ENCODE results near the gene FAM193B.

Gene FAM193B

DNA sequence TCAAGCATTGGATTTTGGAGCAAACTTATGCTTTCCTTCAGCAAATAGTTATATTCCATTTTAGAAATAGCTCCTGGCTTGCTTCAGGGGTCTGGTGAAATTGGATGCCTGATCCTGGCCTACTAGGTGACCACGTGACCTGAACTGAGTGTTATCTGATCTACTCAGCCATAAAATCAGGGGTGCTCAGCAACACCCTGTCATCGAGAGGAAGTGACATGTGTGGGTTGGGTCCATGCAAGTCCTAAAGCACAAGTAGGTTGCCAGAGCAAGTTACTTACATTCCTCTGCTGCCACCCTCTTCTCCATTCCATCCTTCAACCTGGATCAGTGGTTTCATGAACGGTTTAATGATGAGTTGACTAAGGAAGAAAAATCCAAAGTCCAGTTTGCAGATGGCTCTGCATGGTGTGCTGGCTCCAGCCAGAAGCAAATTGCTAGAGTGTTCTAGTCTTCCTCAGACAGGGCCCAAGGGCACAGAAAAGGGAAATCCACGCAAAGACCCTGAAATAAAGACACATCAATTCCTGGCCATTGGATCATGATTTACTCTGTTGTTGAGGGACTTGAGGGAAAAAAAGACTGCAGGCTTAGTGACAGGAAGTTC, 2.8 kb upstream of the FAM193B start:
- no peak for DNase-seq (ENCODE audit: insufficient read length, low spot score)

DNA sequence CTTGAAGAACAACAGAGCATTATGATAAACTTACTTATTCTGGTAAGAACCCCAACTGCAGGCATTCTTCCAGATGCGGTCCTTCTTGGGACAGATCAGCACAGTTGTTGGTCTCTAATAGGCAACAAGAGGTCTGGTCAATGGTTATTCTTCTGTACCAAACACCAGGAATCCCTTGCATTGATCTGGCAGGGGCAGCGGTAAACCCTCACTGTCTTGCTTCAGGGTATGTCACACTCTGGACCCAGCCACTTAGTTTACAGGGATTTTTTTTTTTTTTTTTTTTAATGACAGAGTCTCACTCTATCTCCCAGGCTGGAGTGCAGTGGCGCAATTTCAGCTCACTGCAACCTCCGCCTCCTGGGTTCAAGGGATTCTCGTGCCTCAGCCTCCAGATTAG, 1.3 kb upstream of the FAM193B start:
- TF ChIP-seq POLR2A (IDR thresholded peaks at IDR 0.05; ENCODE audit: low read depth, low read length) (no peak), SPI1 (IDR thresholded peaks at IDR 0.05; ENCODE audit: low read depth, low read length) (no peak), PAX5 (IDR thresholded peaks at IDR 0.05; ENCODE audit: insufficient read depth, low read length, severe bottlenecking) (no peak), POU2F2 (IDR thresholded peaks at IDR 0.05; ENCODE audit: low read depth, low read length) (no peak), TAF1 (IDR thresholded peaks at IDR 0.05; ENCODE audit: low read depth, low read length) (no peak), POLR2AphosphoS5 (IDR thresholded peaks at IDR 0.05; ENCODE audit: low read depth, low read length) (no peak)
- FAIRE-seq, result no peak
- no peak for DNase-seq (ENCODE audit: insufficient read length, low spot score)

More for the DNA sequence above, 2.8 kb upstream of the FAM193B start:
- no peak for FAIRE-seq
- TF ChIP-seq SPI1 (IDR thresholded peaks at IDR 0.05; ENCODE audit: low read depth, low read length), result peak; percentile 35; the same call in 1 of the 2 replicates
- TF ChIP-seq TAF1 (IDR thresholded peaks at IDR 0.05; ENCODE audit: low read depth, low read length), result no peak

GRCh38 chr5:177555228-177555627, 865 bp upstream of the FAM193B start:
- FAIRE-seq (no peak), DNase-seq (ENCODE audit: insufficient read length, low spot score) (no peak)
- no peak for TF ChIP-seq POLR2A (IDR thresholded peaks at IDR 0.05; ENCODE audit: low read depth, low read length)
- no peak for TF ChIP-seq POU2F2 (IDR thresholded peaks at IDR 0.05; ENCODE audit: low read depth, low read length)
- no peak for TF ChIP-seq TAF1 (IDR thresholded peaks at IDR 0.05; ENCODE audit: low read depth, low read length)
- no peak for TF ChIP-seq PAX5 (IDR thresholded peaks at IDR 0.05; ENCODE audit: insufficient read depth, low read length, severe bottlenecking)

DNA sequence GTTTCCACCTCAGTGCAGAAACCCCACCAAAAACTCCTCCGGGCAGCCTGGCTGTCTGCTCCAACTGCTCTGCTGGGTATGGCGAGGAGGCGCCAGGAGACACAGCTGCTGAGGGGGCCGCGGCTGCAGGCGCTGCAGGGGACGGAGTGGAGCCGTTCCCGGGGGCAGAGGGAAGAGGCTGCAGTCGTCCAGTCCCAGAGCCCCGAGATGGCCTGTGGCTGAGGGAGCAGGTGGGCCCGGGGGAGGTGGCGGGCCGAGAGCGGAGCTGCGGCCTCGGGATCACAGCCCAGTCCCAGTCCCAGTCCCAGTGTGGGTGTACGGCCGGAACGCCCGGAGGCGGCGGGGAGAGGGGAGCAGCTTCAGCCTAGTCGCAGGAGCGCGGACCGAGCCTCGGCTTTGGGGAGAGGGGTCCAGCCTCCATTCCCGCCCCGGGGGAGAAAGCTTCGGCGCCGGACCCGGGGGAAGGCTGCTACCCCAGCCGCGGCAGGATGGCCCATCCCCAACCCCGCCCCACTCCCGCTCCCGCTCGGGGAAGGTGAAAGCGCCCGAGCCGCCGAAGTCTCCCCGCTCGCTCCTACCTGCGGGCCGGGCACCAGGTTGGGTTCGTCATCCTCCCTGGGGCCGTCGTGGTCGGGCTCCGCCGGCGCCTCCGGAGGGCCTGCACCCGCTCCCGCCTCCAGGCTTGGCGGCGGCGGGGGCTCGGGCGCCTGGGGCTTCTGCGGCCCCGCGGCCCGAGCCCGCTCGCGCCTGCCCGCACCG, 513 bp downstream of the FAM193B start:
- DNase-seq (ENCODE audit: insufficient read length, low spot score) (peak; percentile 75), FAIRE-seq (no peak)
- TF ChIP-seq POLR2A (IDR thresholded peaks at IDR 0.05; ENCODE audit: low read depth, low read length), result no peak
- no peak for TF ChIP-seq POU2F2 (IDR thresholded peaks at IDR 0.05; ENCODE audit: low read depth, low read length)
- no peak for TF ChIP-seq SPI1 (IDR thresholded peaks at IDR 0.05; ENCODE audit: low read depth, low read length)
- TF ChIP-seq TAF1 (IDR thresholded peaks at IDR 0.05; ENCODE audit: low read depth, low read length), result no peak
- TF ChIP-seq PAX5 (IDR thresholded peaks at IDR 0.05; ENCODE audit: insufficient read depth, low read length, severe bottlenecking), result no peak
- TF ChIP-seq POLR2AphosphoS5 (IDR thresholded peaks at IDR 0.05; ENCODE audit: low read depth, low read length), result no peak

DNA sequence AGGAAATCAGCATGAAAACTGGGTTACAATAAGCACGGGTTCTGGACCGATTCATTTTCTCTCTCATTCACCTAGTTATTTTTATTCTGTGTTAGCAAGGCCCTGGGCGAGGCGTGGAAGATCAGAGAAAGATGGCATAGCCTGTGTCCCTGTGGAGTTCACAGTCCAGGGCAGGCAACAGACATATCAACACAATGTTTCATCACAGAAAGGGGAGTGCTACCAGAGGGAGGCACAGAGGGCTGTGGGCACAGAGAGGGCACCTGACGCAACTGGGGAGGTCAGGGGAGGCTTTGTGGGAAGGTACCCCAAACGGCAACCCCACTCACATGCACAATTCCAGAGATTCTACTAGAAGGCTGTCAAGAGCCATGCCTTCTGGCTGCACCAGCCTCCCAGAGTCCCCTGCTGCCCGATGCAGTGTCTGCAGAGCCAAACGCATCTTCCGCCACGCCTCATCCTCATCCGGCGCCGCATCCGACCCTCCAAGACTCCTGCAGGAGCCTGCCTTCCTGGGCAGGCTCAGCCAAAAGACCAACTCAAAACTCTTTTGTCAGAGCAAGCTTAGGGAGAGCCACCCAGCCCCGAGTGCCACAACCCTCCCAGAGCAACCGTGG, 1.4 kb downstream of the FAM193B start:
- TF ChIP-seq POLR2A (IDR thresholded peaks at IDR 0.05; ENCODE audit: low read depth, low read length) (no peak), POU2F2 (IDR thresholded peaks at IDR 0.05; ENCODE audit: low read depth, low read length) (no peak), PAX5 (IDR thresholded peaks at IDR 0.05; ENCODE audit: insufficient read depth, low read length, severe bottlenecking) (no peak), SPI1 (IDR thresholded peaks at IDR 0.05; ENCODE audit: low read depth, low read length) (no peak), POLR2AphosphoS5 (IDR thresholded peaks at IDR 0.05; ENCODE audit: low read depth, low read length) (no peak), TAF1 (IDR thresholded peaks at IDR 0.05; ENCODE audit: low read depth, low read length) (no peak)
- FAIRE-seq, result no peak
- no peak for DNase-seq (ENCODE audit: insufficient read length, low spot score)

GRCh38 chr5:177550122-177550521, 4.2 kb downstream of the FAM193B start:
- DNase-seq (ENCODE audit: insufficient read length, low spot score), result no peak
- TF ChIP-seq PAX5 (IDR thresholded peaks at IDR 0.05; ENCODE audit: insufficient read depth, low read length, severe bottlenecking) (no peak), SPI1 (IDR thresholded peaks at IDR 0.05; ENCODE audit: low read depth, low read length) (peak; percentile 8; the same call in 1 of the 2 replicates), POLR2AphosphoS5 (IDR thresholded peaks at IDR 0.05; ENCODE audit: low read depth, low read length) (no peak)
- FAIRE-seq, result no peak

GRCh38 chr5:177548495-177548894, 5.9 kb downstream of the FAM193B start:
- FAIRE-seq (no peak), DNase-seq (ENCODE audit: insufficient read length, low spot score) (no peak)
- no peak for TF ChIP-seq TAF1 (IDR thresholded peaks at IDR 0.05; ENCODE audit: low read depth, low read length)
- no peak for TF ChIP-seq SPI1 (IDR thresholded peaks at IDR 0.05; ENCODE audit: low read depth, low read length)
- TF ChIP-seq PAX5 (IDR thresholded peaks at IDR 0.05; ENCODE audit: insufficient read depth, low read length, severe bottlenecking), result no peak
- no peak for TF ChIP-seq POLR2A (IDR thresholded peaks at IDR 0.05; ENCODE audit: low read depth, low read length)
- no peak for TF ChIP-seq POU2F2 (IDR thresholded peaks at IDR 0.05; ENCODE audit: low read depth, low read length)
- no peak for TF ChIP-seq POLR2AphosphoS5 (IDR thresholded peaks at IDR 0.05; ENCODE audit: low read depth, low read length)

DNA sequence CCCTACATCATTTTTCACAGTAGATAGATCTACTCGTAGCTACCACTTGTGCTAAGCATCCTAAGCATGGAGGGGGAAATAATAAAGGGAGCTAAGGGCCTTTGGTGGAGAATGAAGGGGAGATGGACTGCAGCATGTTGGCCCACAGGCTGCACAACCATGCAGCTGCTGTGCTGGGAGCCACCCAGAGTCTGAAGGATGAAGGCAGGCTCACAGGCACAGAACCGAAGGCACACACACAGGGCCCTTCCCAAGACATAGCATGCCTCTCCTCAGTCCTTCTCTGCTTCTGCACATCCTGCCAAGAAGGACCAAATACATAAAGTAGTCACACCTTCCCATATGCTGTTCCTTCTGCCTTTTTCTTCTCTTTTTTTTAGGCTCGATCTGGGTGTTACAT, 6.6 kb downstream of the FAM193B start:
- TF ChIP-seq SPI1 (IDR thresholded peaks at IDR 0.05; ENCODE audit: low read depth, low read length) (no peak), POLR2AphosphoS5 (IDR thresholded peaks at IDR 0.05; ENCODE audit: low read depth, low read length) (no peak)
- FAIRE-seq (no peak), DNase-seq (ENCODE audit: insufficient read length, low spot score) (no peak)

- TF ChIP-seq POLR2A (IDR thresholded peaks at IDR 0.05; ENCODE audit: low read depth, low read length) (no peak), SPI1 (IDR thresholded peaks at IDR 0.05; ENCODE audit: low read depth, low read length) (no peak), TAF1 (IDR thresholded peaks at IDR 0.05; ENCODE audit: low read depth, low read length) (no peak), PAX5 (IDR thresholded peaks at IDR 0.05; ENCODE audit: insufficient read depth, low read length, severe bottlenecking) (no peak), POU2F2 (IDR thresholded peaks at IDR 0.05; ENCODE audit: low read depth, low read length) (no peak), POLR2AphosphoS5 (IDR thresholded peaks at IDR 0.05; ENCODE audit: low read depth, low read length) (no peak)
- DNase-seq (ENCODE audit: insufficient read length, low spot score) (no peak), FAIRE-seq (no peak)
These were observed 8.1 kb downstream of the FAM193B start for GRCh38 chr5:177546258-177546741.

Measured in GM12891 (cell line).